Measurements from ENCODE around the gene SRPK1.
A peak's percentile ranks its signal among the peaks of the same experiment; 100 is the strongest.

Gene SRPK1

DNA sequence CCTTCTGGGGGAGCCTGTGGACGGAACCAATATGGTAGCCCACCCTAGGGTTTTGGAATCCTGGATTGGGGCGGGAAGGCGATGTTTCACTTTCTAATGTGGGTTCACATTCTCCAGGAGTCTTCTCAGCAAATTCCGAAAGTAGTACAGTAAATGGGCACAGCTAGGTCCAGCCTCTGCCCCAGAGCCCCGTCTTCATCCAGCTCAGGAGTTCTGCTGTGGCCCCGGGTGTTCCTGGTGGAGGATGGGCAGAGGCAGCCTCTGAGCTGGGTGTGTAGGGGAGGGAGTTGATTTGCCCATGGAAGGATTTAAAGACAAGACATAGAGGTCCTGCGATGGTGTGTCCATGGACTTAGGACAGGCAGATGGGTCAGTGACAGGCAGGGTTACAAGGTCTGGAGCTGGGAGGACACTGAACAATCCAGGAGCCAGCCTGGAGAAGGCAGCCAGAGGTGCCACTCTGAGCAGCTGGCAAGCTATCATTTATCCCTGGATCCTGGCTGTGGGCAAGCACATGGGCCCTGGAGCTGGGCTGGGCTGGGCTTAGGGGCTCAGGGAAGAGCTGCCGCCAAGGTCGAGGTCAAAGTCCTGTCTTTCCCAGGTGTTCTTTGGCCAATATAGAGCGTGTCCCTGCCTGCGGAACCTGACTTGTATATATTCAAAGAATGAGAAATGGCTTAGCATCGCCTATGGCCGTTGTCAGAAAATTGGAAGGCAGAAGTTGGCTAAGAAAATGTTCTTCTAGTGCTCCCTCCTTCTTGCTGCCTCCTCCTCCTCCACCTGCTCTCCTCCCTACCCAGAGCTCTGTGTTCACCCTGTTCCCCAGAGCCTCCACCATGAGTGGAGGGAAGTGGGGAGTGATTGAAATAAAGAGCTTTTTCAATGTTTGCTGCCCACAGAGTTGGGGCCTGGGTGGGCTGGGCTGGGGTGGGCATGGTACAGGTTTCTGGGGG, 133.4 kb downstream of the SRPK1 start:
- TF ChIP-seq, protein P1, sequence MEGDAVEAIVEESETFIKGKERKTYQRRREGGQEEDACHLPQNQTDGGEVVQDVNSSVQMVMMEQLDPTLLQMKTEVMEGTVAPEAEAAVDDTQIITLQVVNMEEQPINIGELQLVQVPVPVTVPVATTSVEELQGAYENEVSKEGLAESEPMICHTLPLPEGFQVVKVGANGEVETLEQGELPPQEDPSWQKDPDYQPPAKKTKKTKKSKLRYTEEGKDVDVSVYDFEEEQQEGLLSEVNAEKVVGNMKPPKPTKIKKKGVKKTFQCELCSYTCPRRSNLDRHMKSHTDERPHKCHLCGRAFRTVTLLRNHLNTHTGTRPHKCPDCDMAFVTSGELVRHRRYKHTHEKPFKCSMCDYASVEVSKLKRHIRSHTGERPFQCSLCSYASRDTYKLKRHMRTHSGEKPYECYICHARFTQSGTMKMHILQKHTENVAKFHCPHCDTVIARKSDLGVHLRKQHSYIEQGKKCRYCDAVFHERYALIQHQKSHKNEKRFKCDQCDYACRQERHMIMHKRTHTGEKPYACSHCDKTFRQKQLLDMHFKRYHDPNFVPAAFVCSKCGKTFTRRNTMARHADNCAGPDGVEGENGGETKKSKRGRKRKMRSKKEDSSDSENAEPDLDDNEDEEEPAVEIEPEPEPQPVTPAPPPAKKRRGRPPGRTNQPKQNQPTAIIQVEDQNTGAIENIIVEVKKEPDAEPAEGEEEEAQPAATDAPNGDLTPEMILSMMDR (IDR thresholded peaks at IDR 0.05; ENCODE audit: poor library complexity, severe bottlenecking), result no peak
- H3K4me3 ChIP-seq (ENCODE audit: severe bottlenecking), result no peak overlapping the region
- H3K9me3 ChIP-seq (ENCODE audit: severe bottlenecking), result no peaks in the 10 kb centered on the region
- no peak for DNase-seq (ENCODE audit: low spot score)
- ATAC-seq (ENCODE audit: low read depth), result peak; percentile 13; the same call in 2 of the 3 replicates
- peaks cover 5% of the 10 kb centered on the region for H3K27me3 ChIP-seq (ENCODE audit: insufficient read depth, poor library complexity, severe bottlenecking)
- no peaks in the 10 kb centered on the region for H3K36me3 ChIP-seq (ENCODE audit: low read depth)
- no peaks in the 10 kb centered on the region for H3K4me1 ChIP-seq (ENCODE audit: insufficient read depth, poor library complexity, severe bottlenecking)
- no peak overlapping the region for H3K27ac ChIP-seq (ENCODE audit: poor library complexity, severe bottlenecking)

DNA sequence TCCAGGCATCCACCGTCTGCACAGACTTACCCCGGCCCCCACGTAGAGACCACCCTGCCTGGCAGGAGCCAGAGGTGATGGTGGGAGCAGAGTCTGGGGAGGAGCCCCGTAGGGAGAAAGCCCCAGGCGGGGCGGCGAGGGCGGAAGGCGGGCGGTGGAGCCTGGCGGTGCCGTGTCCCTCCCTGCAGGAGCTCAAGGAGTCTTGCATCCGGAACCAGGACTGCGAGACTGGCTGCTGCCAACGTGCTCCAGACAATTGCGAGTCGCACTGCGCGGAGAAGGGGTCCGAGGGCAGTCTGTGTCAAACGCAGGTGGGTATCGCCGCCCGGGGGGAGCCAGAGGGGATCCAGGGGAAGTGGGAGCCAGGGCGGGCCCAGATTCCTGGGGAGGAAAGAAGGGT, 134.1 kb downstream of the SRPK1 start:
- Histone ChIP-seq H3K36me3 (ENCODE audit: low read depth) (no peaks in the 10 kb centered on the region), H3K27me3 (ENCODE audit: insufficient read depth, poor library complexity, severe bottlenecking) (peaks cover 5% of the 10 kb centered on the region), H3K4me3 (ENCODE audit: severe bottlenecking) (no peak overlapping the region), H3K4me1 (ENCODE audit: insufficient read depth, poor library complexity, severe bottlenecking) (peaks cover 3% of the 10 kb centered on the region), H3K9me3 (ENCODE audit: severe bottlenecking) (no peaks in the 10 kb centered on the region), H3K27ac (ENCODE audit: poor library complexity, severe bottlenecking) (no peak overlapping the region)
- ATAC-seq (ENCODE audit: low read depth), result peak; percentile 57
- TF ChIP-seq, protein P1 (IDR thresholded peaks at IDR 0.05; ENCODE audit: poor library complexity, severe bottlenecking), result no peak
- no peak for DNase-seq (ENCODE audit: low spot score)

DNA sequence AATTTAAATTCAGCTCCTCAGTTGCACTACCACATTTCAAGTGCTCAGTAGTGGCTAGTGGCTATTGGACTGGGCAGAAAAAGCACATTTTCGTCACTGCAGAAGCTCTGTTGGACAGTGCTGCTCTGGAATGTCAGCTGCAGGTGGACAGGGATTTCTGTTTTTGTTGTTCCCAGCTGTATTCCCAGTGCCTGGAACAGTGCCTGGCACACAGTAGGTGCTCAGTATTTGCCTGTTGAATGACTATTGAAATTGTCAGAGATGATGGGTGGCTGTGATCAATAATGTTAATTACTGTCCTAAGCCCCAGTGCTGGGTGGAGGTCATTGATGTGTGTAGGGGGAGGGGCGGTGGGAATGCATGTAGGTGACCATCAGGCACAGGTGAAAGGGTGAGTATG, 134.6 kb downstream of the SRPK1 start:
- Histone ChIP-seq H3K9me3 (ENCODE audit: severe bottlenecking) (no peaks in the 10 kb centered on the region), H3K27ac (ENCODE audit: poor library complexity, severe bottlenecking) (no peak overlapping the region), H3K36me3 (ENCODE audit: low read depth) (no peaks in the 10 kb centered on the region), H3K4me3 (ENCODE audit: severe bottlenecking) (no peak overlapping the region), H3K27me3 (ENCODE audit: insufficient read depth, poor library complexity, severe bottlenecking) (peaks cover 5% of the 10 kb centered on the region), H3K4me1 (ENCODE audit: insufficient read depth, poor library complexity, severe bottlenecking) (peaks cover 3% of the 10 kb centered on the region)
- DNase-seq (ENCODE audit: low spot score) (no peak), ATAC-seq (ENCODE audit: low read depth) (no peak)
- TF ChIP-seq, protein P1 (IDR thresholded peaks at IDR 0.05; ENCODE audit: poor library complexity, severe bottlenecking), result no peak

DNA sequence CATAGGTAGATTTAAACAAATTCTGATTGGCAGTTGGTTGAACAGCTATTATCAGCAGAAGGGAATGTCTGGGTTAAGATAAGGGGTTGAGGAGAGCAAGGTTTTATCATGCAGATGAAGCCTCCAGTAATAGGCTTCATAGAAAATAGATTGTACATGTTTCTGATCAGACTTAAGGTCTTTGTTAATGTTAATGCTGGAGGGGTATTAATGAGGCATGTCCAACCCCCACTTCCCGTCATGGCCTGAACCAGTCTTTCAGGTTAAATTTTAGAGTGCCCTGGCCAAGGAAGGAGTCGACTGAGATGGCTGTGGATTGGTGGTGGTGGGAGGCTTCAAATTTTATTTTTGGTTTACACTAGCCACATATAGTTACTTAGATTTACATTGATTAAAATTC, 136.7 kb downstream of the SRPK1 start:
- Histone ChIP-seq H3K4me1 (ENCODE audit: insufficient read depth, poor library complexity, severe bottlenecking) (peaks cover 3% of the 10 kb centered on the region), H3K36me3 (ENCODE audit: low read depth) (no peaks in the 10 kb centered on the region), H3K4me3 (ENCODE audit: severe bottlenecking) (no peak overlapping the region), H3K27ac (ENCODE audit: poor library complexity, severe bottlenecking) (no peak overlapping the region), H3K27me3 (ENCODE audit: insufficient read depth, poor library complexity, severe bottlenecking) (peaks cover 5% of the 10 kb centered on the region), H3K9me3 (ENCODE audit: severe bottlenecking) (no peaks in the 10 kb centered on the region)
- TF ChIP-seq, protein P1 (IDR thresholded peaks at IDR 0.05; ENCODE audit: poor library complexity, severe bottlenecking), result no peak
- DNase-seq (ENCODE audit: low spot score) (no peak), ATAC-seq (ENCODE audit: low read depth) (no peak)
